HG03064 (cell line): ENCODE data around the gene TRPC1.
"Not testable (repeated sequence)": the region's sequence is repeated elsewhere in the genome, so short reads cannot be mapped to it uniquely, and the experiment has no call there.

ENCODE experiments used
- ATAC-seq: cut with Tn5 transposase; IDR thresholded peaks from one replicate; pipeline ENCODE4 v1.9.1; 2021; ENCODE audit warnings: low read depth; ENCODE audit not compliant: unreplicated experiment

Gene TRPC1

DNA sequence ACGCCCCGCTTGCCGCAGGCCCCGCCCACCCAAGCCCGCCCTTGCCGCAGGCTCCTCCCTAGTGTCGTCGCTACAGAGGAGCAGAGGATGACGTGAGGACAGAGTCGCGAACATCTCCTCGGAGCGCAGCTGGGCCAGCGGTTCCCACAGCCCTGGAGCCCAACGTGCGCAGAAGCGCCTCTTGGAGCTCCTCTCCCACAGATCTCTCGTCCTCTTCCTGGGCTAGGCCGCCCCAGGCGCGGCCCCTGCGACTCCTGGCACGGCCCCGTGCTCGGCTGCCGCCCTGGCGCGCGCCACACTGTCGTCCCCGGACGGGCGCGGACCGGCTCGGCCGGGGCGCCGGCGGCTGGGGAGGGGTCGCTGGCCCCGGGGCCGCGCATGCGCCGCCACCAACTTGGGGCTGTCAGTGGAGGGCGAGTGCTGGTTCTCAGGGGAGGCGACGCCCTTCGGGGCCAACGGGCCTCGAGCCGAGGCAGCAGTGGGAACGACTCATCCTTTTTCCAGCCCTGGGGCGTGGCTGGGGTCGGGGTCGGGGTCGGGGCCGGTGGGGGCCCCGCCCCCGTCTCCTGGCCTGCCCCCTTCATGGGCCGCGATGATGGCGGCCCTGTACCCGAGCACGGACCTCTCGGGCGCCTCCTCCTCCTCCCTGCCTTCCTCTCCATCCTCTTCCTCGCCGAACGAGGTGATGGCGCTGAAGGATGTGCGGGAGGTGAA, at the start of gene TRPC1:
TRPC1 (plus strand) TSS at position 67 of the 714 bp plus-strand sequence; CDS start at position 593, 526 bp downstream.
- peak; percentile 96 for ATAC-seq

DNA sequence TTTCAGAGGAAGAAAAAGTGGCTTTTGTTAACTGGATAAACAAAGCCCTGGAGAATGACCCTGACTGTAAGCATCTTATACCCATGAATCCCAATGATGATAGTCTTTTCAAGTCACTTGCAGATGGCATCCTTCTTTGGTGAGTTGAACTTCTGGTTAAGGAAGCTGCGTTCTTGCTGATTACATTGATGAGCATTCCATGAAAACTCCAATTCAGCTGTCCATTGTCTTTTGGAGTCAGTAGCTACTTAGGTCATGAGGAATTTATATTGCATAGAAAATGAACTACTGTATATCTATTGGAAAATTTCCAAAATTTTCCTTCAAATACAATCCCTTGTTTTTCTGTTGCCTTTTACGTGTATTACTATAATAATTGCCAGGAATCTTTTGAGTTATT, 47.7 kb upstream of the TRPC1 start:
- ATAC-seq, result no peak

DNA sequence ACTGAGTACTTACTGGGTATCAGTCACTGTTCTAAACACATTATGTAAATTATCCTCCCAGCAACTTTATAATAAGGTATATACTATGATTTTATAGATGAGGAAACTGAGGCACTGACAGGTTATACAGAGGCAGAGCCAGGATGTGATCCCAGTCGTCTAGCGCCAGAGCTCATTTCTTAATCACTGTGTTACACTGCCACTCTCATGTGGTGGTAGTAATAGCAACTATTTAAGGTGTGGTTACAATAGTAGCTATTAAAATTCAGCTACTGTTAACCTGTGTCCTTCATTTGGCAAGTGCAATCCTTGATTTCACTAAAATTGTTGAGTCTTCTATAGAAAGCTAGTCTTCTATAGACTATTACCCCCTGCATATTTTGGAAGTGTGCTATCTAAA, 43.1 kb upstream of the TRPC1 start:
- ATAC-seq, result no peak

DNA sequence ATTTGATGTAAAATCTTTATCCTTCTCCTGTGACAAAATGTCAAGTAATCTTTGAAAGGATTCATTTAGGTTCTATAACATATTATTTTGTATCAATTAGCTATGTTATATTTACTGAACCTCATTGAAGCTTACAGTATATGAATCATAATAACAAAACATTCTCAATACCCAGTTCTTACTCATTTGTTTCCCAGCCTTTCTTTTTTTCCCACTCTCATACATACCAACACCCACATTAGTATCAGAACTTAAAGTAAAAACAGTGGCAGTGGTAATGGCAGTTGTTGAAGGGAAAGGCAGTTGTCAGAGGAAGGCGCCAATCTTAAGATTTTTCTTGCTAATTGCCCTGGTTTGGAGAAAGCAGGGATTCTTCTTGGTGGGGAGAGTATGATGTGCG, 33.2 kb upstream of the TRPC1 start:
- ATAC-seq, result no peak

DNA sequence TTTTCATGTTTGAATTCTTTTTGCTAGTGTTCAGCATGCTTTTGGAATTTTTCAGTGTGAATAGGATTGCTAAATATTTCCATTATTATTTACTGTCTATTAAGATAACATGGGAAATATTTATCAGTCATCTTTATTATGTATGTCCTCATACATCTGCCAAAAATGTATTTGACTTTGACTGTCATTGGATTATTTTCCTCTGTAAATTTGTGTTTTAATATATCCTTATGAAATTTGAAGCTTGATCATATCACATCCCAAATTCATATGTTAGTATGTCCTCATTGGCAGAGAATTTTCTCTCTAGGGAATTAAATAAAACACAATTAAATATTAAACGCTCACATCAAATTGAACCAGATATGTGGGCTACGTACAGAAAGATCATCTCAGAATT, 32.3 kb upstream of the TRPC1 start:
- no peak for ATAC-seq

DNA sequence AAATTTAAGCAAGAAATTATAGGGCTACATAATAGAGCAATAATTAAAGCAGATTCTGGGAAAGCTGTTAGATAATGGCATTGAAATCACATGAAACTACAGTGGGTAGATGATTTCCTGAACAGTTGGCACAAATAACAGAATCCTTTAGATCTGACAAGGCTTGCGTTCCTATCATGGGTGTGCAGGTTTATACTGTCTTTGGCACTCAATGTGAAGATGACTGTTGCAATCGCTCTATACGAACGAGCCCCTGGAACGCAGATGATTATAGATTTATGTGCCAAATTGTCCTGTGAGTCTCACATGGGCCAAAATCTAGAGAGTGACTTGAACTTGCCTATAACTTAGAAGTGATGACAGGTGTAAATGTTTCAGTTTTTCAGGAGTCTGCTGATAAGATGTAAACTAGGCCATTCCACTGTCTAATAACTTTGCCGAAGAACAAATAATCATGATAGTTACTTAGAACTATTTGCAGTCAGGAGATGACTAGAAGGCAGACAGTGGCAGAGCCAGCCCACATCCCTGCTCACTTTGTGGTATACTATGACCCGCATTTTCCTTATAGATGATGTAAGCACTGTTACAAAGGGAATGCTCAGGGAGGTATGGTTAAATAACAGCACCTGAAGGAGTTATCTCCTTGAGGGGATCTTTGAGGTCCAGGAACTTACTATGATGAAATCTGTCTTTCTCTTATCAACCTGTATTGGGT, 30.5 kb upstream of the TRPC1 start:
- ATAC-seq, result no peak

GRCh38 chr3:142694225-142694624, 29.6 kb upstream of the TRPC1 start:
- no peak for ATAC-seq

GRCh38 chr3:142705198-142705597, 18.6 kb upstream of the TRPC1 start:
- ATAC-seq, result no peak

GRCh38 chr3:142706321-142707127, 17.3 kb upstream of the TRPC1 start:
- no peak for ATAC-seq

DNA sequence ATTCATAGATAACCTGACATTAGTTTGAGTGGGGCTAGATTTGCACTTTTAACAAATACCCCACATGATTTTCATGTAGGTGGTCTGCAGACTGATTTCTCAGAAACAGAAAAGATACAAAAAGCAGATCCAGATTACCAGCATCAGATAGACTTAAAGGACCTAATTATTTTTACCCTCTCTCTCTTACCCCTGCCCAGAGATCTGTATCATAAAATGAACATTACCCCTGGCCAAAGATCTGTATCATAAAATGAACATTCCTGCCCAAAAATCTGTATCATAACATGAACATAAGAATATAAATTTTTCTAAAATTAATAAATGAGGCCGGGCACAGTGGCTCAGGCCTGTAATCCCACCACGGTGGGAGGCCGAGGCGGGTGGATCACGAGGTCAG, 14.6 kb upstream of the TRPC1 start:
- ATAC-seq, result no peak

DNA sequence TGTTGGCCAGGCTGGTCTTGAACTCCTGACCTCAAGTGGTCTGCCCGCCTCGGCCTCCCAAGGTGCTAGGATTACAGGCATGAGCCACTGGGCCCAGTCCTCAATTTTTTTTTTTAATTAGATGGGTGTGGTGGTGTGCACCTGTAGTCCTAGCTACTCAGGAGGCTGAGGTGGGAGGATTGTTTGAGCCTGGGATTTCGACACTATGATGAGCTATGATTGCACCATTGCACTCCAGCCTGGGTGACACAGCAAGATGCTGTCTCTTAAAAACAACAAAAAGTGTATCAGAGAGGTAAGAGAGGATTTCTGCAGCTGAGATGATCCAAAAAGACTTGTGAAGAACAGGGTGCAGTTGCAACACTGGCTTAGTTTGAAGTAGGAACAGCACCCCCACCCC, 9.0 kb upstream of the TRPC1 start:
- ATAC-seq, result not testable (repeated sequence)

- ATAC-seq, result no peak
Measured at GRCh38 chr3:142716102-142716501, 7.7 kb upstream of the TRPC1 start.

- no peak for ATAC-seq
Measured at GRCh38 chr3:142723665-142723967, 218 bp upstream of the TRPC1 start.

- no peak for ATAC-seq
Measured at GRCh38 chr3:142724682-142725356, 985 bp downstream of the TRPC1 start.

DNA sequence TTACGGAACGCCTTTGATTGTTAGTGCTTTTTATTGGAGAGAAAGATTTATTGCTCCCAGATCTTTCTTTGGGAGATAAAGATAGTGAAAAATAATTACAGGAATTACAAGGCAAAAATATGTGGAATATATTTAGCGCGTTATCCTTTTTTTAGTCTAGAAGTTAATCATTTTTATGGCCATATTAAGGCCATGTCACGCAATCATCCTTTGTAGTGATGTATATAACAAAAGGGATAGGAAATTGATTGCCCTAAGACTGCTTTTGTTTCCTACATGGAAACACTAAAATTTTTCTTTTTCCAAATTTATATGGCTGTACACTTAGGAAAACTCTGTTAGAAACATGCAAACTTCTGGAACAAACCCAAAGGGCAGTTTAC, 1.5 kb downstream of the TRPC1 start:
- ATAC-seq, result no peak

- no peak for ATAC-seq
Measured at GRCh38 chr3:142726017-142726416, 2.2 kb downstream of the TRPC1 start.

DNA sequence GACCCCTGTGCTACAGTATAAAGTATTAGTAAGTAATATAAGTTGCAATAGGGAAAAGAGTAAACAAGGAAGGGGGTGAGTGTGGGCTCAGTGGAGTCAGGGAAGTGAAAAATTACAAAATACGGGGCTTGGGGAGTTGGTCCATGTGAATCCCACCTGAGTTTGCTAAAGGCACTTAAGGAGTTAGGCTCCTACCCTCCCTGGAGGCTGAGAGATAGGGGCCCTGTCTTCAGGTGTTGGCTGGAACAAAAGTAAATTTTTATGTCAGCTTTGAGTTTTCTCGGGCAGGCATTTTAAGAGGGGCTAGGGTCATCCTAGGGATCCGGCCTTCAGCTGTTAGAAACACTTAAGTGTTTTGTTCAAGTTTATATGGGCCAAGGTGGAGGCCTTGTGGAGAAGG, 8.2 kb downstream of the TRPC1 start:
- no peak for ATAC-seq

DNA sequence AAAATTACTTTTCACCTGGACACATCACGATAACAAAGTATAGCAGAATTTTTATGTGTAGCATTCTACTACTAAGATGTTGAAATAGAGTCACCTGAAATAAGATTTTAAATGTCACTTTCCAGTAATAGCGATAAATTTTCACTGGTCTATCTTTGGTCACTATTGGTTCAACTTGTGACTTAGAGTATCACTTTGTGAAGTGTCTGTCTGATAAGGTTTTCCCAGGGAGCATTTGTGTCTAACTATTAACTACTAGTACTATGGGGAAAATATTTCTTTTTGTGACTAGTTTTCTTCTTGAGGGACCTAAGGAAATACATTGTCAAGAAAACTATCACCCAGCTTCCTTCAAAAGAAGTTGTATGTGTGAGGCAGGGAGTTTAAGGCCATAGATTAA, 11.0 kb downstream of the TRPC1 start:
- no peak for ATAC-seq

DNA sequence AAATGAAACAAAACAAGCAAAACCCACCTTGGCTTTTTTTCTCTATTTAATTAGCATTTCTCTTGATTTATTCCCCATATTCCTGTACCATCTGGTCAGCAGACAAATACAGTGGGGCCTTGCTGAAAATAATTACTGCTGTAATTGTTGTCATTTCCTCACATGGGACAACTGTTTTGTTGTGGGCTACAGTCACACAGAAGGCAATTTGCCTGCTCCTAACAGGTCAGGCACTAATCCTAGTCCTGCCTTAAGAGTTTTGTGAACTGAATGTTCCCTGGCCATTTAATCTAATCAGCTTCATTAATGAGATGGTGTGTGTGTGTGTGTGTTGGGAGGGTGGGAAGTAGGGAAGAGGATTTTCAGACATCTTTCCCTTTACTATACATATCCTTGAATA, 11.6 kb downstream of the TRPC1 start:
- no peak for ATAC-seq

GRCh38 chr3:142738396-142738795, 14.6 kb downstream of the TRPC1 start:
- ATAC-seq, result no peak

DNA sequence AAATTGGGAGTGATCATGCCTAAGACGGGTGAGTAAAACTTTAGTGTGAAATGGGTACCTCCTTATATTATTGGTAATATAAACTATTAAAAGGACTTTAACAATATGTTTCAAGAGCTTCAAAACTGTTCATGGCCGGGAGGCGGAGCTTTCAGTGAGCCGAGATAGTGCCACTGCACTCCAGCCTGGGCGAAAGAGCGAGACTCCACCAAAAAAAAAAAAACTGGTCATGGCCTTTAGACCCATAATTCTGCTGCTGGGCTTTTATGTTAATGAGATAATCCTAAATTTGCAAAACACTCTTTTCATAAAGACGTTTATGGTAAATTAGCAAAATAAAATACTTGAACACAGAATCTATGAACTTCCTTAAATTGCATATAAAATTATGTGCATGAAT, 22.8 kb downstream of the TRPC1 start:
- ATAC-seq, result no peak
